ENCODE measurements around the gene CFAP58.

The CFAP58 gene

DNA sequence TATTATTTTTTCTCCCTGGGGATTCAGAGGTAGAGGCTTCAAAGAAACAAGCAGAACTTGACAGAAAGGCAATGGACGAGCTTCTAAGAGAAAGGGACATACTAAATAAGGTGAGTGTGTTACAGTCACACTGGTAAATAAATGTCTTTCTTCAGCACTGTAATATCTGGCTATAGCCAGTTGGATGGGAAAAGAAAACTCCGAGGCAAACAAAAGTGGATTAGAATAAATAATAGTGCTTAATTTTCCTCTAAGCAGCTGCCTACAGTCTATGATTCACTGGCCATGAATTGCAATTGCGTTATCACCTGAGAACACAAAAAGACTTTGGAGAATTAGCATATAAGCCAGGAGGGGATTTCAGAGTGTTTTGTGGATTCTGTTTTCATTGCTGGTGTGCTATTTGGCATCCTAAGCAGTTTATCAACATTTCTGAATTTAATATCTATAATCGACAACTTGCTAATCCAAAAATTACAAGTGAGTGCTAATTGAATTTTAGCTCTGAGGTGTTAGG, 23.2 kb downstream of the CFAP58 start:
- DNase-seq (ENCODE audit: low spot score), result no peak

DNA sequence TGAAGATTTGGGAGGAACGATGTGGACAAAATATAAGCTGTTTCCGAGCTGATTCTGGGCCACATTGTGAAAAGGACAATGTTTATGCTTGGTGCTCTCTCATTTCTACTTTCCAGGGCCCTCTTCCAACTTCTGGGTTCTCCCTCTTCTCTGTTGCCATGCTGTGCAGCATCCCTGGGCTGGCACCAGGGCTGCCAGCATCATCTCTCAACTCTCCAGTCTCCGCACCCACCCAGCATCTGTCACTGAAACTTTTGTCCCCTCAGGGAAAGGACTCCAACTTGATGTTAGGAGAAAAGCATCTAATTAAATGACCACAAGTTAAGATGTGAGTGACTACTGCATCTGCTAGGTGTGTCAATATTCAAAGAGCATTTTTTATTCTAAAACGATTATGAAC, 26.7 kb downstream of the CFAP58 start:
- no peak for DNase-seq (ENCODE audit: low spot score)

DNA sequence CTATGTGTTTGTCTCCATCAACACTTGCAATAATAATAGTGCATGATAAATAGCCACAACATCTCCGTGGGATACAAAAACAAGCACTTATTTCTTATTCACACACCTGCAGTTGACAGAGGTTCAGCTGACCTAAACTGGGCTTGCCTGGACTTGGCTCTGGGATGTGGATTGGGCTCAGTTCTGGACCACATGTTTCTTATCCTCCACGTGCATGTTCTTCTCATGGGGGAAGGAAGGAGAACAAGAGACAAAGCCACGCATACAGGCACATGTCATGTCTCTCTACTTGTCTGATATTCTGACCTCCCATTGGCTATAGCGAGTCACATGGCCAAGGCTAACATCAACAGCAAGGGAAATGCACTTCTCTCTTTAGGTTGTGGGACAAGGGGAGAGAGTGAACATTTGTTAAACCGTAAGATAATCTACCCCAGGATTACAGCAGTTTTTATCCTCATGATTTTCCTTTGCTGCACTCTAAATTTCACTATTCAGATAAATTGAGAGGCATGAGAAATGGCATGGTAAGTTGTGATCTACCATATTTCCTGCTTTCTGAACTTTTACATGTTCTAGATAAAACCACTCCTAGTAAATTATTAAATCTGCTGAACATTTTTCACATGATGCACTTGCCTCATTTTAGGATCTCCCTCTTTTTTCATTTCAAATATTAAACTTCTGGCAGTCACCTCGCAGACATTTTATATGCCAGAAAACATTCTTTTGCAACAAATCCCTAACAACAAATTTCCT, 33.7 kb downstream of the CFAP58 start:
- no peak for DNase-seq (ENCODE audit: low spot score)

DNA sequence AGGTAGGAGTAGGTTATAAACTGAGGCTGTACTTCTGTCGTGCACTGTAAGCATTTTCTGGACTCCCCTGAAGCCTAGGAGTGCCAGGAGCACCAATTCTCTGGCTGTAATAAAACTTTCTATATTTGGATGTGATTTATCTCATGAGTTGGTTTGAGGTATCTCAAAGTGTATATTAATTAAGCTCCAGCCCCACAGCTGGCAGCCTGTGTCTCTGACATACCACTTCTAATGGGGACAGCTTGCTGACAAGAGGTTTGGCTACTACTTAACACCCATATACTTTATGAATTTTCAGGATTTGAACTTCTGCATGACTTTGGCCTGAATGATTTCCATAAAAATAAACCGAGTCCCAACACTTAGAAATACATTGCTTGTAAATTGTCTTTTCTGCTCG, 35.2 kb downstream of the CFAP58 start:
- no peak for DNase-seq (ENCODE audit: low spot score)

DNA sequence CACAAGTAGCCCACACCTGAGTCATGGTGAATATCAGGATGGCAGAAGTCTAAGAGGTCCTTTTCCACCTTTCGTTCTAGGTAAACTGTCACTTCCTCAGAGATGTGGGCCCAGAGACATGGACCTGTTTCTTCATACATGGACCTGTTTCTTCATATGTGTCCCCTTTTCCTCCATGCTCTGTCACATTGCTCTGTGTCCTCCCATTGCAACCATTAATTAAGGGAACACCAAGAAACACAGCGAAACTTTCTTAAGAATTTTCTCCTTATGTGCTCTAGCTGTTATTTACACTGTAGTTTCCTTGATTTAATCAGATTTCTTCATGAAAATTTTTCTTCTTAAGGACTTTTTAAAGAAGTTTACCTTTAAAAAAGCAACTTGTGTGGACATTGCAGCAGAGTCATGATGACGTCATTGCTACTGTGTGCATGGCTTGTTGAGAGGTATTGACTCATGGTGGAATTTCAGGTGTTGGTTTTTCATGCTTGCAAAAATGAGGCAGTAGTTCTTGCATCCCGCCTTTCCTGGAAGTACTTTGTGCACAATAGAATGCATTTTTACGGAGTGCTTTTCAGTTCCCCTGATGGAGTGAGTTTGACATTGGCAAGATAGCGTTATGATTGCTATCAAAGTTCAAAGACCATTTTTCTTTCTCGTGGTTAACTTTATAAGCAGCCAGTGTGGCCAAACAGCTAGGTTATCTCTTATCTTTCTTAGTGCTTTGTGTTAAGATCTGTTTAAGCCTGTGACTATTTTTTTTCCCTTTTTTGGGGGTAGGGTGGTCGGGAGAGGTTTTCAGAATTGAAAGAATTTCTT, 37.7 kb downstream of the CFAP58 start:
- DNase-seq (ENCODE audit: low spot score), result no peak

DNA sequence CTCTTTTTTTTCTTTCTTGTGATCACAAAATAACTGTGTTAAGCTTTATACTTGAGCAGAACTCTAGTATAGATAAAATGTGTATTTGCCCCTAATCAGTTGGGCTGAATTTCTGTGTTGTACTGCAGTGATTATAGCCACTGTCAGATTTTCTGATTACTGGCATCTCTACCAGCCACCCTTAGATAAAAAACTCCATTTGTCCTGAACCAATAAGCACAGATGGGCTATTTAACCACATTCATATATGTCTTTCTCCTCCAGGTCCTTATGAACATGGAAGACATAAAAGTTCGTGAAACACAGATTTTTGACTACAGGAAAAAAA, 38.3 kb downstream of the CFAP58 start:
- no peak for DNase-seq (ENCODE audit: low spot score)

DNA sequence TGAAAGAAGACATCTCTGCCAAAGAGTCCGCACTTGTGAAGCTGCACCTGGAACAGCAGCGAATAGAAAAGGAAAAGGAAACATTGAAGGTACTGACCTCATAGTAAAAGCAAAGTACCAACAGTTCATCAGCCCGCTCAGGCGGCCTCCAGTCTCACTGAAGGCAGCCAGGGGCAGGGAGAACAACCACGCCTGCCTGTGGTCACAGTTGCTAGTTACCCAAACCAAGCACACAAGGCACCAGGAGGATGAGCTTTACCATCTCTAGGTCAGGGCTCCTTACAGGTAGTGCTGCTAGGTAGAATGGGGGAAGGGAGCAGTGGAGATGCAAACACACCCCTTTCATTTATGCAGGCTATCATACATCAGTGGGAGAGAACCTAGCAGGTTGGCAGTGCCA, 39.8 kb downstream of the CFAP58 start:
- no peak for DNase-seq (ENCODE audit: low spot score)

DNA sequence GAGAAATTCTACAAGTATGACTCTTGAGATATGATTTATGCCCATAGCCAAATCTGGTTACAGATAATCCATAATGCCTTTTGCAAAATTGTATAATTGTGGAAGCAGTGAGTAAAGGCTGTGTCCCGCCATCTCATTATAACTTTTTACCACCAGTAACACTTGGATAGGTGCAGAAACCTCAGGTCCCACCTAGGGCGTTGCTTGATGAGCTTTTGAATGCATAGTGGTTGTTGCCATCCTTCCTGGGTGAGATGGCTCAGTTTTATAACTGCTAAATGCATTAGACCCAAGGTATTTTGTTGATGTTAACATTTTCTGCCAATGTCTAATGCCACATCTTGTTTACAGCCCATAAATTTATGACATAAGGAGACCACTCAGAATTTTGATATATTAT, 42.9 kb downstream of the CFAP58 start:
- no peak for DNase-seq (ENCODE audit: low spot score)

DNA sequence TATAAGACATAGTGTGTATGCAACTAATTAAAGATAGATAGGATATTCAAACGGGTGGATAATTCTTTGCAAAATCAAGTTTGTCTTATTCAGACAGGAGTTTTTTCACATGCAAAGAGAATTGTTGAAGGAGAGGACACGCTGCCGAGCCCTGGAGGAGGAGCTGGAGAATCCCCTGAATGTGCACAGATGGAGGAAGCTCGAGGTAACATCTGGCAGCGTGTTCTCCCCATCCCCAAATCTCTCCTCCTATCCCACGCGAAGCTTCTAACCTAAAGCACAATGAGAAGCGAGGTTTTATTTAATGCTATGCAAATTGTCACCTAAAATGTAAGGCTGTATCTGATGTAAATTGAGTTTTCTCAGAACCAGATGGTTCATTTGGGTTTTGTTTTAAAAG, 50.0 kb downstream of the CFAP58 start:
- no peak for DNase-seq (ENCODE audit: low spot score)

DNA sequence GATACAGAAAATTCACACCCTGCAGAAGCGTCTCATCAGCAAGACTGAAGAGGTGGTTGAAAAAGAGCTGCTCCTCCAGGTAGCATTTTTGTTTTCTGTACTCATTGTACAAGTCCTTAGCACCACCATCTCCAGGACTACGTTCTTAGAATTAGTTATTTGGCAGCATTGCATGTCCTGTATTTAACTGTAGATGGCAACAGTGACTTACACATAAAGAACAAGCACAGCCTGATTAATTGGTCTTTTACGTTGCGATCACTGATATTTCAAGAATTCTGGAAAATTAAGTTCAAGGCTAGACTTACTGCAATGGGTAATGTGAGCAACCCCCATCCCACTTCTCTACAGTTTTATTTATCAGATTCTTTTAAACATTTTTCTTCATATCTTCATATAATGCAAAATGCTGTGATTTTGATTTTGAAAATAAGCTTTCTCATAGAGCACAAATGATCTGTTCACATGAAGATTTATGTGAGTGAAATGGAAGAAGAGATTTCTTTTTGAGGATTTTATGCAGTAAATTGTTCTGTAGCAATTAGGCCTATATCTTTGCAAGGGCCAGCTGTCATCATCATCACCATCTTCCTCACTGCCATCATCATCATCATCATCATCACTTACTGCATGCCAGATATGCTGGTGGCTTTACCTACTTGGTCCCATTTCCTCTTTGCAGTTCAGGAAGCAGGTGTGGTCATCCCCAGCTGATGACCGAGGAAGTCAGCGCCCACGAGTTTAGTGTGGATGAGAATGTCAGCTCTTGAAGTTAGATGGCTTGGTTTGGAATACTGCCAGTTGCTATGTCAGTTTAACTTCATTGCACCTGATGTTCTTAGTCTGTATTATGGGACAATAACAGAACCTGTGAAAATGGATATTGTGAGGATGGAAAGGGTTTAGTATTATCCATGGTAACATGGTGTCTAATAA, 53.4 kb downstream of the CFAP58 start:
- no peak for DNase-seq (ENCODE audit: low spot score)

DNA sequence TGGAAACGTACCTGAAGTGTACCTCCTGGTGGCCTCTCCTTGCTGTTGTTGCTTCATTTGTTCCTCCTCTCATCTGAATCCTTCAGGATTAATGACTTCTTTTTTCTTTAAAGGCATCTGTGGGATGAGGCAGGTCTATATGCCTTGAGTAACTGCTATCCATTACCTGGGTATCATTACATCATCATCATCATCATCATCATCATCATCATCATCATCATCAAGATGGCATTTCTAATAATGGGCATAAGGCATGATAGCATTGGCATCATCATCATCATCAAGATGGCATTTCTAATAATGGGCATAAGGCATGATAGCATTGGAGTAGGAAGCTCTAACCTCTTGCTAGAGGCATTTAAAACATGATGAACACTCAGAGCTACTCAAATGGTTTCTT, 59.9 kb downstream of the CFAP58 start:
- no peak for DNase-seq (ENCODE audit: low spot score)

DNA sequence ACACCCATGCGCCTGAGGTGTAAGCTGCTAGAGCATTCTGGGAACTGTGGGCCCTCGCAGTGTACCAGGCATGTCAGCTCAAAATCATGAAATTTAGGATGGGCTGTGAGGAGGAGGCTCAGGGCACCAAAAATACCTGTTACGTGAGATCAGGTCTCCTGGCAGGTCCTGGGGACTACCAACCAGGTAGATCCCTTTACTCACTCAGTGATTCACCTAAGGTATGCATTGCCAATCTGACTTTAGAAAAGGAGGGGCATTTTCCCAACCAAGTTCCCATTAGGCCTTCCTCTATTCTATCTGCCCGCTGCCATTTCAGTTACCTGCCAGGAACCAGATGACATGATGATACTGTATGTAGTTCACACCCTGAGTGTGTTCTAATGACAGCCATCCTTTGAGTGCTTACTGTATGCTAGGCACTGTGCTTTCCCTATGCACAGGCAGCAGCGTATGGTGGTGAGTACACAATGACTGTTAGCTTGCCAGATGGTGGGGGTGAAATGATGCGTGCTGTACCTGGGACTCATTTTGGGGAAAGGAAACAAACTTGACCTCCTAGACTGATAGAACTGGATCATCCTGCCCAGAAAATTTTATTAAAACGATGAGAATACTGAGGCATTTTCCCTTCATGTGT, 62.0 kb downstream of the CFAP58 start:
- DNase-seq (ENCODE audit: low spot score), result no peak

DNA sequence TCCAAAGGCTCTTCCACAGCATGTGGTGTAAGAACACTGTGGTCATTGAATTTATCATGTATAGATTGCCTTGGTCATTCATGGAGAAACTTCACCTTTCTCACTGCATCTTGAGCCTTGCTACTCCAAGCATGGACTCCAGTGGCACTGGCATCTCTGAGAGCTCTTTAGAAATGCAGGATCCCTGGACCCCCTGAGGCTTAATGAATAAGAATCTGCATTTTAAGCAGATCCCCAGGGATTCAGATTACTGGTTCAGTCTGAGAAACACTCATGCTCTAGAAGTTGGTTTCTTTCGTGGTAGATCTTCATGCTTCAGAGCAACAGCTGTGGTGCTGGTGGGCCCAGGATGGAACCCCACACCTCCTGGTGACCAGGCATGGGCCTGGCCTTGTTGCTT, 63.2 kb downstream of the CFAP58 start:
- DNase-seq (ENCODE audit: low spot score), result no peak

DNA sequence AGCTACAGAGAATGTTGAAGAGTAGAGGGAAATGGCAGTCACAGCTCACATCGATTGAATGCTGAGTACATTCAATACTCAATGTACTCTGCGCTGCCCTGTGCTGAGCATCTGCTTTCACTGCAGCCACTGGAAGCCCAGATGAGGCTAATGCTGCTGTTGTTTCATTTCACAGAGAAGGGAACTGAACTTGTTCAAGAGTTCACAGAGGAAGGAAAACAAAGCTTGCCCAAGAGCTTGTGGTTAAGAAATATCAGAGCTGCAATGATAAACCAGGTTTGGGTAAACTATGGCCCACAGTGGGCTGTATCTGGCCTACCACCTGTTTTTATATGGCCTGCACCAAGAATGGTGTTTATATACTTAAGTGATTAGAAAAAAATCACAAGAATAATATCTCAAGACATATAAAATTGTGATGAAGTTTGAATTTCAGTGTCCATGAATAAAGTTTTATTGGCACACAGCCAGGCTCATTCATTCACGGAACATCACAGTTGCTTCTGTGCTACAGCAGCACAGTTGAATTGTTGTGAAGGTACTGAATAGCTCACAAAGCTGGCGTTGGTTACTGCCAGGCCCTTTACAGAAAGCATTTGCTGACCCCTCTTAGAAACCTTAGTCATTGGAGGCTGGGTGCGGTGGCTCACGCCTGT, 64.1 kb downstream of the CFAP58 start:
- DNase-seq (ENCODE audit: low spot score), result no peak

DNA sequence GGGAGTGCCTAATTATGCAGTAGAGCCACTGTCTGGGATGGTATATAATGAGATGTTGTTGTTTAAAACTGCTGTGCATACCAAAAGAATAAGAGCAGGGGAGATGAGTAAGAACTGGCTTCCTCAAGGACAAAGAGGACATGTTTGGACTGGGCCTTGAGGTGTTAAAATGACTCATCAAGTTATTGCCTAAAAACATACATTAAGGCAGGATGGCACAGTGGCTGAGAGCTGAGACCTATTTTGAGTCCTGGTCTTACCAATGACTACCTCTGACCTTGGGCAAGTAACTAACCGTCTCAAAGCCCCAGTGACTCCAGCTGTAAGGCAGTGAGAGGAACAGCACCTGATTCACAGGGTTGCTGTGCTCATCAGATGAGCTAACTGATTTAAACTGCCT, 71.1 kb downstream of the CFAP58 start:
- DNase-seq (ENCODE audit: low spot score), result no peak

DNA sequence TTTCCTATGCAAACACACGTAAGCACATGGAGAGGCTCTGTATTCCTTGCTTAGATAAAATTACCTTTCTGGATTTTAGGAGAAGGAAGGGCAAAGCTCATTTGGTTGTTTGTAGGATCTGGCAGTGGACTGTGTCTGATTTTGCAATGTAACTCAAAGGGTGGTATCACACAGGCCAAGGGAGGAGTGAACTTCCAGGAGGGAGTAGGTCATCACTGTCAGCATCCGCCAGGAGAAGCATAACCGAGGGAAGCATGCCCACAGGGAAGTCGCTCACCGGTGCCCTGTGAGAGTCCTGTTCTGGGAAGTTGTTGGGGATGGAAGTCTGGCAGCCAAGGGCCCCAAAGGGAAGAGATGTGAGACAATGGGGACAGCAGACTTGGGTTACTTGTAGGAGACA, 74.4 kb downstream of the CFAP58 start:
- DNase-seq (ENCODE audit: low spot score), result no peak

DNA sequence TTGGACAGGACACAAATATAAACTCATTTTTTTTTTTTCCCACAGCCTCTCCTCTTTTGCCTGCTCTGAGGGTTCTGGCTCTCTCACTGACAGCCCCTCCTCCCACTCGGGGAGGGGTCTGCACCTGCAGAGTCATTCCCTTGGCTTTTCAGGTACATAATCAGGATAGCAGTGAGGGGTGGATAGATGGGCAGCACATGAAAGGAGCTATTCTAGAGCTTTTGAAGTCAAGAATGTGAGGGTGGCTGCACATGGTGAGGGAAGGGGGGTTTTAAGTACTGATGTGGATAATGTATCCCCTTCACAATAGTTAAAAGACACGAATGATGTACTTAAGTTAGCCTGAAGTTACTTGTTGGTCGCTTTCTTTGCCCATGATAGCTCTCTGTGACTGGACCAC, 76.2 kb downstream of the CFAP58 start:
- no peak for DNase-seq (ENCODE audit: low spot score)

DNA sequence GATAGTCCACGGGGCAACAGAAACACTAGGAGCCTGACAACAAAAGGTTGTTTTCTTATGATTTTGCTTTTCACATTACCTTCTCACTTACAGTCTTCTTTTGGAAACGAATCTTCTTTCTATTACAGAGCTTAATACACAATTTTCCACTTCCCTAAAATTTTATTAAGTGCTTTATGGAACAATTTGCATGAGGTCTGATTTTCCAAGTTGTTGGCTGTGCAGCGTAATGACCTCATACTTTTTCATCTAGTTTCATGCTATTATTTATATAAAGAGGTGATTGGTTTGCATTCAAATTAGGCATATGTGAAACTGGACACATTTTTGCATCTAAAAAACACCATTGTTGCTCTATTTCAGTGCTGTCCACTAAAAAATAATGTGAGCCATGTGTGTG, 76.7 kb downstream of the CFAP58 start:
- DNase-seq (ENCODE audit: low spot score), result no peak

DNA sequence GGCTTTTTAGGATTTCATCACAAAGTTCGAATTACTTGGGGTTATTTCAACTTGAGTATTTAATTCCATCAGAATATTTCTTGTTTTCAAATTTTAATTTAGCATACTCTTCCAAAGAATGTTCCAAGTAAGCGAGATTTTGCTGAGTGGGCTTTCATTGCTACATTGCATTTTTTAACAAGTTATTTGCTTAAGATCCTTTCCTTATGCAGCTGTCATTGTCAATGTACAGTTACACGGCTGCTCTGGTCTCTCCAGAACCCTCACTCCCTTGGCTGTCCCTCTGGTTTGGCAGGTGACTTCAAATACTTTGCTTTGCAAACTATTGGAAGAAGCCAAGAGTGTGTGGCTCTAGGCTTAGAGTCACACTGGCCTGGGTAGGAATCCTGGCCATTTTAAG, 80.0 kb downstream of the CFAP58 start:
- DNase-seq (ENCODE audit: low spot score), result no peak

DNA sequence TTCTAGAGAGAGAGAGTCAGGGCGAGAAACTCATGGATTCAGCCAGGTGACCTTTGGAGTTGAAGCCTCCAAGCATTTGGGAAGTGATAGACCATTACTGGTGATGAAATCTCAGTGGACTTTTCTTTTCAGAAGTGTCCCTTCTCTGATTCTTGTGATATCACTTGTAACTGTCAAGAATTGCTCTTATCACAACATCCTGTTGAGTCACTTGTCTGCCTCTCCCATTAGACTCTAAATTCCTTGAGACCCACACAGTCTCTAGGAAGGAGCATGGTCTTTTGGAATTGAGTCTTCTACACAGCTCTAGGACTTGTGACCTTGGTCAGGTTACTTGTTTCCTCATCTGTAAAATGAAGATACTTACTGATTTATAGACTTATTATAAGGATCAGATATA, 81.0 kb downstream of the CFAP58 start:
- no peak for DNase-seq (ENCODE audit: low spot score)

DNA sequence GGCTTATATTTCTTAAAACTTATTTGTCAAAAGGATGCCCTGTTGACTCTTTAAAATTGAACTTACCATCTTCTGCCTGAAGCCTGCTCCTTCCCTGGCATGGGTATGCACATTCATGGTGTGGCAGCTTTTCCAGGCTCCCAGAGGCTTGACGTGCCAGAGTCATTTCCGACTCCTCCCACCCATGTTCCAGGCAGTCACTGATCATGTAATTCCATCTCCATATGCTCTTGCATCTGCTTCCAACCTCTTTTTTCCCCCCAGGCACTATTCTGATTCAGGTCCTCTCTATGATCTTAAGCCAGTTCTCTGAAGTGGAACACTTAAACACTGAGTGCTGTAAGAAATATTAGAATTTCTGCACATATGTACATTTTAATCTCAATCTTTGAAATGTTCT, 82.2 kb downstream of the CFAP58 start:
- DNase-seq (ENCODE audit: low spot score), result no peak

Data from CD4-positive, alpha-beta T cell treated with Interleukin-6 at 100 ng/mL for 8 hours (primary cell).